ENCODE measurements around the gene KANSL2.

DNA sequence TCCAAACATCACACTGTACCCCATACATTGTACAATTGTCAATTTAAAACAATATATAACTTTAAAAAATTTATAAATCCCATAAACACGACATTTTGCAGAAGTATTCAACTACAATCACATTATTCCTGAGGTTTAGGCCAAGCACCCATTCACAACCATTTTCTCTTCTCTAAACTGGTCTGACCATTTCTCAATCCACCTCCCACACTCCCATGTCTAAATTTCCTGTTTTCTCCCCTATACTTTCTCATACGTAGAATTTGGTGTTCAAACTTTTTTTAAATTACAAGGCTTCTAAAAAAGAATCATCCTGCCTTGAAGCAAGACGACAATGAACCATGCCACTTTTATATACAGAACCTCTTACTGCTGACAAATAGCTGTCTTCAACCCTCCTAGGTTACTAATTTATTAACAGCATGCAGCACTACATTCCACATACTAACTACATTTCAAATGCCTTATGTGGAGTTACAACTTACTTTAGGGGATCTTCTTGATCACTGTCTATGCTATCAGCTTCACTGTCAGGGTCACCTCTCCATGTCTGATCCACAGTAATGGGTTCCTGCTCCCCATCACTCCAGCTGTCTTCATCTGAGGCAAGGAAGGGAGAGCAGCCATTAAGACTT, 3.4 kb downstream of the KANSL2 start:
- TF ChIP-seq, protein P1, sequence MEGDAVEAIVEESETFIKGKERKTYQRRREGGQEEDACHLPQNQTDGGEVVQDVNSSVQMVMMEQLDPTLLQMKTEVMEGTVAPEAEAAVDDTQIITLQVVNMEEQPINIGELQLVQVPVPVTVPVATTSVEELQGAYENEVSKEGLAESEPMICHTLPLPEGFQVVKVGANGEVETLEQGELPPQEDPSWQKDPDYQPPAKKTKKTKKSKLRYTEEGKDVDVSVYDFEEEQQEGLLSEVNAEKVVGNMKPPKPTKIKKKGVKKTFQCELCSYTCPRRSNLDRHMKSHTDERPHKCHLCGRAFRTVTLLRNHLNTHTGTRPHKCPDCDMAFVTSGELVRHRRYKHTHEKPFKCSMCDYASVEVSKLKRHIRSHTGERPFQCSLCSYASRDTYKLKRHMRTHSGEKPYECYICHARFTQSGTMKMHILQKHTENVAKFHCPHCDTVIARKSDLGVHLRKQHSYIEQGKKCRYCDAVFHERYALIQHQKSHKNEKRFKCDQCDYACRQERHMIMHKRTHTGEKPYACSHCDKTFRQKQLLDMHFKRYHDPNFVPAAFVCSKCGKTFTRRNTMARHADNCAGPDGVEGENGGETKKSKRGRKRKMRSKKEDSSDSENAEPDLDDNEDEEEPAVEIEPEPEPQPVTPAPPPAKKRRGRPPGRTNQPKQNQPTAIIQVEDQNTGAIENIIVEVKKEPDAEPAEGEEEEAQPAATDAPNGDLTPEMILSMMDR (IDR thresholded peaks at IDR 0.05): no peak
- no peak for TF ChIP-seq POLR2A (IDR thresholded peaks at IDR 0.05)

Measured in testis (tissue), 2 donors.